HepG2 (cell line): Measurements from ENCODE around the gene ERBB3. TPM values are rescaled to one million over a fixed set of nuclear protein-coding genes. Genes with fewer than 3 reads are reported as not detected.

Source experiments
- EP300 ChIP-seq, 3 experiments: sonication (generic) in 1 of 3; formaldehyde crosslinking in 1 of 3; IDR thresholded peaks; 2 replicates each; pipeline versions ENCODE4 v1.5.1 to v1.6.1; 2011 to 2020; ENCODE audit warnings: low read depth in 2 of 3, low read length in 2 of 3, borderline replicate concordance in 1 of 3, improper control_type of control experiment in 1 of 3, mild to moderate bottlenecking in 1 of 3, missing genetic modification reagents in 1 of 3, moderate library complexity in 1 of 3
- FOSL2 ChIP-seq: sonication (generic); formaldehyde crosslinking; IDR thresholded peaks from 2 replicates; pipeline ENCODE4 v1.4.0; 2020; ENCODE audit warnings: missing genetic modification reagents
- FOXP4 ChIP-seq: sonication (generic); formaldehyde crosslinking; IDR thresholded peaks from 2 replicates; pipeline ENCODE4 v1.4.0; 2020; ENCODE audit warnings: missing genetic modification reagents
- HIC2 ChIP-seq: sonication (generic); formaldehyde crosslinking; IDR thresholded peaks from 2 replicates; pipeline ENCODE4 v1.9.0; 2022; ENCODE audit warnings: low read depth, missing genetic modification reagents
- HOXA3 ChIP-seq: sonication (generic); formaldehyde crosslinking; IDR thresholded peaks from 2 replicates; pipeline ENCODE4 v1.5.0; 2020; ENCODE audit warnings: missing genetic modification reagents
- RFXAP ChIP-seq: sonication (generic); formaldehyde crosslinking; IDR thresholded peaks from 2 replicates; pipeline ENCODE4 v1.4.0; 2020; ENCODE audit warnings: missing genetic modification reagents, borderline replicate concordance
- SETDB1 ChIP-seq: sonication (generic); formaldehyde crosslinking; IDR thresholded peaks from 2 replicates; pipeline ENCODE4 v1.5.1; 2020; ENCODE audit warnings: missing genetic modification reagents, mild to moderate bottlenecking, borderline replicate concordance
- SNAPC5 ChIP-seq: sonication (generic); formaldehyde crosslinking; IDR thresholded peaks from 2 replicates; pipeline ENCODE4 v1.8.1; 2023; ENCODE audit warnings: mild to moderate bottlenecking, missing genetic modification reagents, borderline replicate concordance
- THRA ChIP-seq: sonication (generic); formaldehyde crosslinking; IDR thresholded peaks from 2 replicates; pipeline ENCODE4 v1.4.0; 2020; ENCODE audit warnings: missing genetic modification reagents, borderline replicate concordance
- TIGD3 ChIP-seq: sonication (generic); formaldehyde crosslinking; IDR thresholded peaks from 2 replicates; pipeline ENCODE4 v1.5.1; 2020; ENCODE audit warnings: mild to moderate bottlenecking, missing genetic modification reagents, borderline replicate concordance
- ZBTB21 ChIP-seq: sonication (generic); formaldehyde crosslinking; IDR thresholded peaks from 2 replicates; pipeline ENCODE4 v1.4.0; 2020; ENCODE audit warnings: missing genetic modification reagents
- ZNF230 ChIP-seq: sonication (generic); formaldehyde crosslinking; IDR thresholded peaks from 2 replicates; pipeline ENCODE4 v1.4.0; 2020; ENCODE audit warnings: mild to moderate bottlenecking, missing genetic modification reagents
- ZNF432 ChIP-seq: sonication (generic); formaldehyde crosslinking; IDR thresholded peaks from 2 replicates; pipeline ENCODE4 v1.5.0; 2020; ENCODE audit warnings: missing genetic modification reagents, mild to moderate bottlenecking, borderline replicate concordance
- ZNF451 ChIP-seq: sonication (generic); formaldehyde crosslinking; IDR thresholded peaks from 2 replicates; pipeline ENCODE4 v1.5.0; 2020; ENCODE audit warnings: mild to moderate bottlenecking, missing genetic modification reagents
- ZNF513 ChIP-seq: sonication (generic); formaldehyde crosslinking; conservative IDR thresholded peaks from 2 replicates; pipeline ENCODE4 v1.5.0; 2020; ENCODE audit warnings: missing genetic modification reagents
- ZNF549 ChIP-seq: sonication (generic); formaldehyde crosslinking; IDR thresholded peaks from 2 replicates; pipeline ENCODE4 v1.5.0; 2020; ENCODE audit warnings: missing genetic modification reagents
- ZNF556 ChIP-seq: sonication (generic); formaldehyde crosslinking; IDR thresholded peaks from 2 replicates; pipeline ENCODE4 v1.4.0; 2020; ENCODE audit warnings: mild to moderate bottlenecking, missing genetic modification reagents, borderline replicate concordance
- ZNF614 ChIP-seq: IDR thresholded peaks from 2 replicates; pipeline ENCODE4 v1.6.1; 2018; ENCODE audit warnings: missing biosample characterization, missing genetic modification reagents, inconsistent platforms, borderline replicate concordance
- ZNF616 ChIP-seq: sonication (generic); formaldehyde crosslinking; IDR thresholded peaks from 2 replicates; pipeline ENCODE4 v1.5.0; 2020; ENCODE audit warnings: low read depth, mild to moderate bottlenecking, missing genetic modification reagents
- ZNF7 ChIP-seq: IDR thresholded peaks from 2 replicates; pipeline ENCODE4 v1.6.1; 2016; ENCODE audit warnings: missing biosample characterization, missing genetic modification reagents
- ZNF839 ChIP-seq: sonication (generic); formaldehyde crosslinking; IDR thresholded peaks from 2 replicates; pipeline ENCODE4 v1.4.0; 2020; ENCODE audit warnings: missing genetic modification reagents, mild to moderate bottlenecking, borderline replicate concordance
- ZSCAN29 ChIP-seq: sonication (generic); formaldehyde crosslinking; conservative IDR thresholded peaks from 2 replicates; pipeline ENCODE4 v1.4.0; 2020; ENCODE audit warnings: mild to moderate bottlenecking, missing genetic modification reagents
- polyA plus RNA-seq, 8 experiments: library from polyadenylated mRNA; depleted of rRNA in 3 of 8; stranded (reverse) in 7 of 8; unstranded in 1 of 8; fragments of >200 nt; fragmentation: Illumina TruSeq in 4 of 8; extraction: Trizol in 4 of 8; gene quantifications; 2 replicates each; pipeline versions ENCODE4 v1.2.1 to v1.2.3, GENCODE V29; 2011 to 2016; ENCODE audit warnings: low read depth in 4 of 8, missing spikeins in 1 of 8, mixed read lengths in 1 of 8; ENCODE audit not compliant: insufficient read depth in 1 of 8
- total RNA-seq, 5 experiments: library from RNA; depleted of rRNA; stranded (reverse); fragments of >200 nt; fragmentation: Illumina TruSeq; extraction: Trizol; gene quantifications; 2 replicates each; pipeline ENCODE4 v1.2.3, GENCODE V29; 2016; ENCODE audit warnings: low read depth in 1 of 5

ERBB3 gene
- total and polyA plus RNA-seq, 2 of the 13 experiments (the other 11 are each of a cell fraction or from before 2014, with no cell fraction given): 93.6 to 358 TPM

GRCh38 chr12:56122637-56123036 lies 42.7 kb downstream of the ERBB3 start (continued):
- TF ChIP-seq SNAPC5 (CRISPR knock-in tag) (no peak), ZNF432 (no peak), ZBTB21 (no peak), ZNF614 (CRISPR knock-in tag) (no peak), FOXP4 (CRISPR knock-in tag) (0 out of 2 replicates have a peak, but pooled peaks have one; percentile 20), SETDB1 (CRISPR knock-in tag) (no peak), ZNF616 (CRISPR knock-in tag) (no peak), FOSL2 (CRISPR knock-in tag) (no peak), ZNF7 (CRISPR knock-in tag) (no peak), HIC2 (CRISPR knock-in tag) (no peak), ZNF839 (CRISPR knock-in tag) (no peak), HOXA3 (CRISPR knock-in tag) (0 out of 2 replicates have a peak, but pooled peaks have one; percentile 19), ZNF513 (no peak), ZNF549 (CRISPR knock-in tag) (no peak), ZNF451 (no peak), EP300 (IDR thresholded peaks at IDR 0.05; ENCODE audit: low read depth in 2 of 2, low read length in 2 of 2) (no peak), EP300 (CRISPR knock-in tag; IDR thresholded peaks at IDR 0.05; ENCODE audit: borderline replicate concordance) (no peak), ZNF230 (CRISPR knock-in tag) (no peak), TIGD3 (CRISPR knock-in tag) (no peak), ZSCAN29 (CRISPR knock-in tag) (no peak), RFXAP (CRISPR knock-in tag) (no peak), THRA (CRISPR knock-in tag) (peak; percentile 59; the same call in 1 of the 2 replicates), ZNF556 (no peak)
